ENCODE measurements around the gene PPFIA1. TPM values are rescaled to one million over a fixed set of nuclear protein-coding genes. Genes with fewer than 3 reads are reported as not detected.

Gene PPFIA1
- total and polyA plus RNA-seq, 2 of the 13 experiments (the other 11 are each of a cell fraction or from before 2014, with no cell fraction given): 29.9 to 45.2 TPM

DNA sequence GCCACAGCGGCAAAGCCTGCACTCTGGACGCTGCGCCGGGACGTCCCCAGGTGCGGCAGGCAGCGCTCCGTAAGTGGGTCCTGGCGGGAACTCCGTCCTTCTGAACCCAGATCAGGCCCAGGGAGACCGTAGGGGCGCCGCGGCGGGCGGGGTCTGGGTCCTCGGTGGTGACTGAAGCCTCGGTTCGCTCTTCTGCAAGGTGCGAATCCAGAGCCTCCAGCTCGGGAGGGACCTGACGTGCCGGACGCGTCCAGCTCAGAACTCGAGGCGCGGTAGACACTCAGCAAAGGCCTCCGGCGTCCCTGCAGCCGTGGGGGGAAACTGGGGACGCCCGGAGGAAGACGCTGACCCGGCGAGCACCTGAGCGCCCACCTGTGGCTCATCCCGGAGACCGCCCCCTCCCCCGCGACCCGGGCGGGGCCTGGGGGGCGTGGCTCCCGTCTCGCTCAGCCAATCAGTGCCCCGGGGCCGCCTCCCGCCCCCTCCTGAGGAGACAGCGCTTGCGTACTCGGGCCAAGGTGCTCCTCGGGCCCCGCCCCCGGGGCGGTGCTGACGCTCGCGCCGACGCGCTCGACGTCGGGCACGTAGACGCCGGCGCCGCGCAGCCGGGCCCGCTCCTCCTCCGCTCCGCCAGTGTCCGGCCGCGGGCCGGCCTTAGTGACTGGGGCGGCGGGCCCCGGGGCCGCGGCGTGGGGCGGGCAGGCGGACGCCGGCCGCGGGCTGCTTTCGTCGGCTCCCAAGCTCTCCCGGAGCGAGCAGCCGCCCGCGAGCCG lies at the start of gene PPFIA1 (continued):
- TF ChIP-seq CSRNP2 (CRISPR knock-in tag; conservative IDR thresholded peaks at IDR 0.05; ENCODE audit: low read depth) (no peak), FOXJ3 (CRISPR knock-in tag; IDR thresholded peaks at IDR 0.05; ENCODE audit: borderline replicate concordance) (0 out of 2 replicates have a peak, but pooled peaks have one; percentile 57), ZNF264 (CRISPR knock-in tag; IDR thresholded peaks at IDR 0.05) (0 out of 2 replicates have a peak, but pooled peaks have one; percentile 44), HOXD1 (CRISPR knock-in tag; IDR thresholded peaks at IDR 0.05) (peak; percentile 38; the same call in 1 of the 2 replicates), SOX6 (IDR thresholded peaks at IDR 0.05) (no peak), SOX6 (CRISPR knock-in tag; IDR thresholded peaks at IDR 0.05) (peak; percentile 30; the same call in 1 of the 2 replicates), SALL2 (CRISPR knock-in tag; IDR thresholded peaks at IDR 0.05) (no peak; the same call in none of the 2 replicates), NONO (IDR thresholded peaks at IDR 0.05) (no peak), NONO (CRISPR knock-in tag; conservative IDR thresholded peaks at IDR 0.05) (no peak; the same call in 1 of the 2 replicates), HMG20B (CRISPR knock-in tag; conservative IDR thresholded peaks at IDR 0.05) (no peak), PAWR (CRISPR knock-in tag; IDR thresholded peaks at IDR 0.05; ENCODE audit: borderline replicate concordance) (no peak), KDM5A (IDR thresholded peaks at IDR 0.05; ENCODE audit: borderline replicate concordance, low read length) (no peak), GPN1 (CRISPR knock-in tag; IDR thresholded peaks at IDR 0.05; ENCODE audit: borderline replicate concordance) (no peak), ZBTB7B (CRISPR knock-in tag; IDR thresholded peaks at IDR 0.05) (0 out of 2 replicates have a peak, but pooled peaks have one; percentile 47), ZNF317 (CRISPR knock-in tag; IDR thresholded peaks at IDR 0.05) (no peak), ZNF672 (CRISPR knock-in tag; IDR thresholded peaks at IDR 0.05) (no peak), CBX1 (IDR thresholded peaks at IDR 0.05; ENCODE audit: low read depth) (peak; percentile 75), ZNF619 (CRISPR knock-in tag; IDR thresholded peaks at IDR 0.05) (peak; percentile 33; the same call in 1 of the 2 replicates), HNRNPK (IDR thresholded peaks at IDR 0.05; ENCODE audit: low read depth, low read length, poor library complexity, severe bottlenecking) (peak; percentile 13), ZNF501 (CRISPR knock-in tag; IDR thresholded peaks at IDR 0.05) (peak; percentile 76), ZNF703 (CRISPR knock-in tag; IDR thresholded peaks at IDR 0.05; ENCODE audit: borderline replicate concordance) (no peak), GMEB1 (CRISPR knock-in tag; IDR thresholded peaks at IDR 0.05; ENCODE audit: borderline replicate concordance) (peak; percentile 94), ZNF773 (CRISPR knock-in tag; IDR thresholded peaks at IDR 0.05; ENCODE audit: borderline replicate concordance) (0 out of 2 replicates have a peak, but pooled peaks have one; percentile 17)
- TF ChIP-seq, protein P1, sequence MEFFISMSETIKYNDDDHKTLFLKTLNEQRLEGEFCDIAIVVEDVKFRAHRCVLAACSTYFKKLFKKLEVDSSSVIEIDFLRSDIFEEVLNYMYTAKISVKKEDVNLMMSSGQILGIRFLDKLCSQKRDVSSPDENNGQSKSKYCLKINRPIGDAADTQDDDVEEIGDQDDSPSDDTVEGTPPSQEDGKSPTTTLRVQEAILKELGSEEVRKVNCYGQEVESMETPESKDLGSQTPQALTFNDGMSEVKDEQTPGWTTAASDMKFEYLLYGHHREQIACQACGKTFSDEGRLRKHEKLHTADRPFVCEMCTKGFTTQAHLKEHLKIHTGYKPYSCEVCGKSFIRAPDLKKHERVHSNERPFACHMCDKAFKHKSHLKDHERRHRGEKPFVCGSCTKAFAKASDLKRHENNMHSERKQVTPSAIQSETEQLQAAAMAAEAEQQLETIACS (CRISPR knock-in tag; IDR thresholded peaks at IDR 0.05): peak; percentile 28; the same call in 1 of the 2 replicates

Measured in HepG2 (cell line).